GM20000 (cell line): ENCODE results near the gene APC2.

Experiments
- DNase-seq: peaks from one replicate; pipeline ENCODE4 v3.0.0; 2012; ENCODE audit warnings: low spot score
- TF ChIP-seq, protein P1 (sequence below): IDR thresholded peaks from 2 replicates; pipeline ENCODE4 v1.5.1; 2012; ENCODE audit warnings: mild to moderate bottlenecking, control low read depth; ENCODE audit errors: extremely low read depth, missing control alignments

APC2 gene

DNA sequence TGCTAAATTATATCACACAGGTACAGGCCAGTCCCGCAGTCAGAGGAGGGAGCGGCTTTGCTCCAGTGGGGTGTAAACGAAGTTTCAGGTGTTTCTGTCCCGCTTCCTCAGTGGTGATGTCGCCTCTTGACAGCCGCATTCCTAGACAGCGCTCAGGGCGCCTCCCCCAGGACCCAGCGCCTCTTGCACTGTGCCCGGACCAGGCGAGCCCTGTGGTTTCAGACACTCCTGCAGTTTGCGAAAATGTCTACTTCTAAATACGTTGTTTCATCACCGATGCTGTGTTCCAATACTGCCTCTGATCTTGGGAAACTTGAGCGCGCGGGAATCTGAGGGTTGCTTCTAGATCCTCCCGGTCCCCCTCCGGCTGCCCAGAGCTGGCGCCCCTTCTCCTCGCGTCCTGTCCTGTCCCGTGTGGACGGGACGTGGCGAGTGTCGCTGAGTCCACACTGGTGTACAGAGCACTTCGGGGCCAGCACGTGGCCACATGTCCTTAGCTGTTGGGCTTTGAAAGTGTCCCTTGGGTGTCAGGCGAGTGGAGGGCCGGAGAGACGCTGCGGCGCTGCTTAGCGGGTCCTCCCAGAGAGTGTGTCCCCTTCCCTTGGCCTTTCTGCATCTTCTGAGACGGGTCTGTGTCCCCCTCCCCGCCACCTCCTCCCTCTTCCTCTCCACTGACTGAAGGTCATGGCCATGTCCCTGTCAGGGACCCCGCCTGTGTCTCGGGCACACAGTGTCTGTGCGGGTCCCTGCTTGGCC is 26.3 kb upstream of the APC2 start:
- TF ChIP-seq, protein P1, sequence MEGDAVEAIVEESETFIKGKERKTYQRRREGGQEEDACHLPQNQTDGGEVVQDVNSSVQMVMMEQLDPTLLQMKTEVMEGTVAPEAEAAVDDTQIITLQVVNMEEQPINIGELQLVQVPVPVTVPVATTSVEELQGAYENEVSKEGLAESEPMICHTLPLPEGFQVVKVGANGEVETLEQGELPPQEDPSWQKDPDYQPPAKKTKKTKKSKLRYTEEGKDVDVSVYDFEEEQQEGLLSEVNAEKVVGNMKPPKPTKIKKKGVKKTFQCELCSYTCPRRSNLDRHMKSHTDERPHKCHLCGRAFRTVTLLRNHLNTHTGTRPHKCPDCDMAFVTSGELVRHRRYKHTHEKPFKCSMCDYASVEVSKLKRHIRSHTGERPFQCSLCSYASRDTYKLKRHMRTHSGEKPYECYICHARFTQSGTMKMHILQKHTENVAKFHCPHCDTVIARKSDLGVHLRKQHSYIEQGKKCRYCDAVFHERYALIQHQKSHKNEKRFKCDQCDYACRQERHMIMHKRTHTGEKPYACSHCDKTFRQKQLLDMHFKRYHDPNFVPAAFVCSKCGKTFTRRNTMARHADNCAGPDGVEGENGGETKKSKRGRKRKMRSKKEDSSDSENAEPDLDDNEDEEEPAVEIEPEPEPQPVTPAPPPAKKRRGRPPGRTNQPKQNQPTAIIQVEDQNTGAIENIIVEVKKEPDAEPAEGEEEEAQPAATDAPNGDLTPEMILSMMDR = no peak
- no peak for DNase-seq

DNA sequence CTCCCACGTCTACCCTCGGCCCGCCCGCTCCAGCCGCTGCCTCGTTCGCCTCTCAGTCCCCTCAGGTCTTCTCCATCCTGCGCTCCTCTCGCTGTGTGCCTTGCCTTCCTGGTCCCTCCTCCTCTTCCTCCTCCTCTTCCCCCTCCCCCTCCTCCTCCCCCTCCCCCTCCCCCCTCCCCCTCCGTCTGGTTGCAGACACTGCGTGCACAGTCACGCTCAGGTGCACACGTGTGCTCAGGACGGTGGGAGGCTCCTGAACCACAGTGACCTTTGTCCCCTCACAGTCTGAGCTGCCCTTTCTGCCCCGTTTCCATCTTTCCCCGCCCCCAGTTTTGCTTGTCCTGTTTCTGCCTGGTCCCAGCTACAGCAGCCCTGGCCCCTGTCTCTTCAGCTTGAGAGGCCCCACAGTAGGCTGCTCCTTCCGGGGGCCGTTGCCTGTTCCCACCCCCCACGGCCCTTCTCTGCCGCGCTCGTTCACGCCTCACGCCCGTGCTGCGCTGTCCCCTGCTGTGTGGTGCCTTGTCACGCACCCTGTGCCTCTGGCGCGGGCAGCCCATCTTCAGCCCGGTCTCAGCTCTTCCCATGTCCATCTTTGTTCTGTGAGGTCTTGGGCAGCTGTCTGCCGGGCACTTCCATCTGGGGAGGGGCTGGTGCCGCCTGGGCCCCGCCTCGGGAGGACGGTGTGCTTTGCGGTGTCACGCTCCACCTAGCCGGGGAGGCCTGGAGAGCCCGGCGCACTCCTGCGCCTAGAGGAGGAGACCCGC is 25.5 kb upstream of the APC2 start:
- TF ChIP-seq, protein P1 = no peak
- no peak for DNase-seq

DNA sequence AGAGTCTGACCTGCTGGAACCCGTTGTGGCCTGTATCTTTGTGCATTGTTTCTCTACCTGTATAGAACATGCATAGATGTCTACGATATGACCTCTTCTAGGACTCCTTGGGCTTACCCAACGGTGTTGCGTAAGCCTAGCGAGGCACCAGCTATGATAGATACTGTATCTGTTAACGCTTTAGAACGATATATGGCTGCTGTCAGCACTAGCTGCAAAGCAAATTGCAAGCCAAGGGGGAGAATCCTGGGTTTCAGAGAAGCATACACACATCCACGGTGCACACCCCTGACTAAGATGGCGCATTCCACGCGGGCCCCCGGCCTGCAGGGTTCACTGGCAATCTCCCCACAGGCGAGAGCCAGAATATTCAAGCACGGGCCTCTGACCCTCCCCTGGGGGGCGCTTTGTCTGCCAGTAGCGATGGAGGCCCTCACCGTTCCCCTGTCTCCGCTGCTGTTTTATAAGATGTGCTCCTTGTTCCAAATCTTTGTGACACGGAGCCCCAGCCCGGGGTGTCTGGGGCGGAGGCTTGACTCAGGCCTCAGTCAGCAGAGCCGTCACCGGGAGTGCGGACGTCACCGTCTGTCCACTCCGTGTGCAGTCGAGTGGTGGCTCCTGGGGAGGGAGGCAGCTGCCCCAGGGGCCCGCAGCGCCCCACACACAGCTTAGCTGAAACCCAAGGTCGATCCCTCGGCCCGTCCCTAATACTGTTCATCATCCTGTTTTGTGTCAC is 24.7 kb upstream of the APC2 start:
- TF ChIP-seq, protein P1 = no peak
- DNase-seq = no peak

- TF ChIP-seq, protein P1 = no peak
- DNase-seq = no peak
Measured at GRCh38 chr19:1425902-1426301, 24.0 kb upstream of the APC2 start.

DNA sequence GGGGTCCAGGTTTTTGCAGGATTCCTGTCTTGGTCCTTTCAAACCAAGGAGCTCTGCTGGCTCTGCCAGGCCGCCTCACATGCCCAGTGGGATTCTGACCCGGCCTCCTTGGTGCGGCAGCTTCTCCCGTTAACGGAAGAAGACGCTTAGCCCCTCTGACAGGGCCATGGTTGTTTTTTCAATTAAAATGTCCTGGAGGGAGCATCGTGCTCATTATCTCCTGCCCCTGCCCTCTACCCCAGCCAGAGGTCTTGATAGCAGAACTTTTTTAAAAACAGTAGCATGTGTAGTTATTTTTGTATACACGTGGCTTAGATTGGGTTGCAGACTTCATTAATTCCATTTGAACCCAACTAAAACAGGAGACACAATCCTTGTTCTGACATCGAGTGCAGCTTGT is 23.2 kb upstream of the APC2 start:
- TF ChIP-seq, protein P1 = no peak
- no peak for DNase-seq

- DNase-seq = no peak
- TF ChIP-seq, protein P1 = no peak
Measured at GRCh38 chr19:1427221-1427920, 22.6 kb upstream of the APC2 start.
